NCI-H146 treated with DMSO at 0.1 percent for 48 hours (cell line): ENCODE data around the gene SFXN3.

ENCODE experiments used
- DNase-seq: peaks from one replicate; lab custom pipeline; 2025; ENCODE audit not compliant: unreplicated experiment; lab: John Stamatoyannopoulos, UW

The SFXN3 gene

GRCh38 chr10:101056365-101057151 is 25.5 kb downstream of the SFXN3 start:
- no peak for DNase-seq

GRCh38 chr10:101060036-101060950 is 29.3 kb downstream of the SFXN3 start:
- DNase-seq = peak; percentile 88

GRCh38 chr10:101060951-101061623 is 30.1 kb downstream of the SFXN3 start:
- DNase-seq = peak; percentile 88

GRCh38 chr10:101061624-101062231 is 30.7 kb downstream of the SFXN3 start, which contains the start of gene KAZALD1:
Gene KAZALD1, plus strand, starts transcription at chr10:101061989. Its CDS starts 604 bp downstream, at chr10:101062593.
- no peak for DNase-seq

- DNase-seq = no peak
Observed at GRCh38 chr10:101062232-101063049, 31.4 kb downstream of the SFXN3 start.

GRCh38 chr10:101063050-101063525 is 32.1 kb downstream of the SFXN3 start:
- DNase-seq = no peak

GRCh38 chr10:101063548-101064414 is 32.7 kb downstream of the SFXN3 start:
- DNase-seq = no peak

- DNase-seq = no peak
Observed at GRCh38 chr10:101064415-101065030, 33.5 kb downstream of the SFXN3 start.

GRCh38 chr10:101065481-101066145 is 34.6 kb downstream of the SFXN3 start:
- DNase-seq = no peak

GRCh38 chr10:101066146-101066895 is 35.3 kb downstream of the SFXN3 start:
- DNase-seq = peak; percentile 40

- peak; percentile 19 for DNase-seq
Observed at GRCh38 chr10:101066896-101067355, 35.9 kb downstream of the SFXN3 start.

GRCh38 chr10:101067356-101068083 is 36.5 kb downstream of the SFXN3 start:
- peak; percentile 68 for DNase-seq

- no peak for DNase-seq
Observed at GRCh38 chr10:101069441-101069840, 38.4 kb downstream of the SFXN3 start.

- DNase-seq = no peak
Observed at GRCh38 chr10:101070098-101070497, 39.1 kb downstream of the SFXN3 start.

- no peak for DNase-seq
Observed at GRCh38 chr10:101071267-101071884, 40.3 kb downstream of the SFXN3 start.

GRCh38 chr10:101071885-101072433 is 40.9 kb downstream of the SFXN3 start:
- no peak for DNase-seq
